C4-2B (cell line): Measurements from ENCODE around the gene SLC11A2.
A peak's percentile ranks its signal among the peaks of the same experiment; 100 is the strongest.

Source experiments
- H3K27ac ChIP-seq: fragments of 450-650 bp; 2 replicates; pipeline ENCODE4 v1.5.1; 2017
- CTCF ChIP-seq: fragments of 450-650 bp; conservative IDR thresholded peaks from 2 replicates; pipeline ENCODE4 v1.5.1; 2017; ENCODE audit warnings: mild to moderate bottlenecking
- ZFX ChIP-seq: fragments of 450-650 bp; IDR thresholded peaks from 2 replicates; pipeline ENCODE4 v1.6.1; 2017

Gene SLC11A2

GRCh38 chr12:51062631-51063397 is 36.6 kb upstream of the SLC11A2 start:
- TF ChIP-seq CTCF (no peak), ZFX (no peak)
- H3K27ac ChIP-seq = no peak overlapping the region

- TF ChIP-seq CTCF = no peak
- TF ChIP-seq ZFX = no peak
- H3K27ac ChIP-seq = no peak overlapping the region
Observed at GRCh38 chr12:51059086-51059485, 32.9 kb upstream of the SLC11A2 start.

- TF ChIP-seq ZFX = no peak
- TF ChIP-seq CTCF = no peak
- H3K27ac ChIP-seq = no peak overlapping the region
Observed at GRCh38 chr12:51056242-51056641, 30.1 kb upstream of the SLC11A2 start.

- H3K27ac ChIP-seq = no peak overlapping the region
Observed at GRCh38 chr12:51055060-51055459, 28.9 kb upstream of the SLC11A2 start.

GRCh38 chr12:51051787-51052186 is 25.6 kb upstream of the SLC11A2 start:
- H3K27ac ChIP-seq = no peak overlapping the region
- TF ChIP-seq ZFX = no peak
- TF ChIP-seq CTCF = no peak

More at GRCh38 chr12:51055060-51055459, 28.9 kb upstream of the SLC11A2 start:
- no peak for TF ChIP-seq ZFX

- TF ChIP-seq CTCF = no peak
- TF ChIP-seq ZFX = no peak
Observed at GRCh38 chr12:51049525-51049924, 23.3 kb upstream of the SLC11A2 start.

GRCh38 chr12:51048661-51049251 is 22.6 kb upstream of the SLC11A2 start:
- peak overlapping the region; percentile 86 for H3K27ac ChIP-seq
- no peak for TF ChIP-seq CTCF
- no peak for TF ChIP-seq ZFX

More at GRCh38 chr12:51049525-51049924, 23.3 kb upstream of the SLC11A2 start:
- no peak overlapping the region for H3K27ac ChIP-seq
